ENCODE data around the gene AXIN2.
"Not testable (repeated sequence)": the region's sequence is repeated elsewhere in the genome, so short reads cannot be mapped to it uniquely, and the experiment has no call there.

The AXIN2 gene

DNA sequence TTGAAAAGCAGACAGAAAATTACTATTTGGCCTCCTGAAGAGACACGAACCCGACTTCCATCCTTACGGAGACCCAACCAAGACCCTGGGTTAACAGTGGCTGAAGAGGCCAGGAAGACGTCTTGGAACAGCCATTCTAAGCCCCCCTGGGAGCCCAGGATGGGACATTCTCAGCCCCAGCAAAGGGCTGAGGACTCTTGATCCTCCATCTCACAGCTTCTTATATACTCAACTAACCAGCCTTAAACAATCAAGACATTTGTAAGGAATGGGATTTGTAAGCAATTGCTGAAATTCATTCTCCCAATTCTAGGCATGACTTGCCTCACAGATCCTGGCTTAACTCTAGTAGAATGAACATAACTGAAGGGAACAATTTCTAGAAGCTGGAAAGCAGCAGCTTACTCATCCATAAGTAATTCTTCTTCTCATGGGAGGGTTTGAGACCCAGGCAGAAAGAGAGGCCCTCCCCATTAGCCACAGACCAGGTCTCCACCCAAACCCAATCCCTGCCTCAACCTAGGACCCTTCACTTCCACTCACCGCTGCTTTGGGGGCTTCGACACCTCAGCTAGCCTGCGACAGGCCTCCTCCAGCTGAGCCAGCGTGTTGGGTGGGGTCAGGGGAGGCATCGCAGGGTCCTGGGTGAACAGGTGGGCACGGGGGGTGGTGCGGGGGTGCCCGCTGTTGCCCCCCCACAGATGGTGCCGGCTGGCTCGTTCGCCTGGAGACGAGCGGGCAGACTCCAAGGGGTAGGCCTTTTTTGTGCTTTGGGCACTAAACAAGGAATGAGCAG is 25.5 kb downstream of the AXIN2 start:
- DNase-seq = no peak

DNA sequence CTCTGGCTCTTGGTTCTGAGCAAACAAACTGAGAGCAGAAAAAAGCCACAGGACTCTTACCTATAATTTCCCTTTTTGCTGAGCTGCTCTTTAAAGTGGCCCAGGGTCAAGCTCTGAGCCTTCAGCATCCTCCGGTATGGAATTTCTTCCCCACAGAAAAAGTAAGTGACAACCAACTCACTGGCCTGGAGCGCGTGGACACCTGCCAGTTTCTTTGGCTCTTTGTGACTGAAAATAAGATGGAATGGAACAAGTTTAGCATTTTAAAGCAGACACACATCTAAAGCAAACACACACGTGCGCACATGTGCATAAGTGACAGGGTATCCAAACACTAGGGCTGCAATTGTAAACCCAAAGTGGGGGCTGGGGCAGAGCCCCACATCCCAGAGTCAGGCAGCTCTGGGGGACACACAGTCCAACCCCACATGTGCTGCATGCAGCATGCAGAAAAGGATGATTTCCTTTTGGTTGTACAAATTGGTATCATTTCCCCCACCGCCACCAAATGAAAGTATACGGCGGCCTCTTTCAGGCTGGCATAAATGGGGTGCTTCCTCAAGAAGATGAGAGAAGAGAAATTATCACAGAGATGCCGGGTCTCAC is 27.5 kb downstream of the AXIN2 start:
- no peak for DNase-seq

DNA sequence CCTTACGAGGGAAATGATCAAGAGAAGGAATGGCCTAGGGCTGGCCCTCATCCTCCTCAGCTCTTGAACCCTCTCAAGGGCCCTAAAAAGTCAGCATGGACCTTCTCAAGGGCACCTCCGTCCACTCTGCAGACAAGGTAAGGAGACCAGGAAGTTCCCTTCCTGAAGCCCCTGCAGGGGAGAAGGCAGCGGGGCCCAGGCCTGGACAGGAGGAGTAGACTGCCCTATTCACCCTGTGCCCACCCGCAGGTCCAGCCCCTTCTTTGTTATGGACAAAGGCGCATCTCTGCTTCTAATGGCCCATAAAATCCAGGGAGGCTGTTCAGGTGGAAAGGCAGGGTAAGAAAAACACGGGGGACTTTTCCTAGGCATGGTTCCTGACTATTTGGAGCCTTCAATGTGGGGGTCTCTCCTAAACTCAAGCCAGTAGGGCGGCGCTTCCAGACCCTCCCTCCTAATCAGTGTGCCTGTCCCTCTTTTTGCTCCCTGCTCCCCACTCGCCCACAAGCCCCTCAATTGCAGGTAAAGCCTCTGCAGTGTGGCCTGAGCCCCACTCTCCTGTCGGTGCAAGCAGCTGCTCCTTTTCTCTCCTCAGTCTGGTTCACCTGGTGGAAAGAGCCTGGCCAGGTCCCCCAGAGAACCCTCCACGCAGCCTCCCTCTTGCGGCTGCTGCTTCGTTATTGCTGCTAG is 28.2 kb downstream of the AXIN2 start:
- DNase-seq = no peak

DNA sequence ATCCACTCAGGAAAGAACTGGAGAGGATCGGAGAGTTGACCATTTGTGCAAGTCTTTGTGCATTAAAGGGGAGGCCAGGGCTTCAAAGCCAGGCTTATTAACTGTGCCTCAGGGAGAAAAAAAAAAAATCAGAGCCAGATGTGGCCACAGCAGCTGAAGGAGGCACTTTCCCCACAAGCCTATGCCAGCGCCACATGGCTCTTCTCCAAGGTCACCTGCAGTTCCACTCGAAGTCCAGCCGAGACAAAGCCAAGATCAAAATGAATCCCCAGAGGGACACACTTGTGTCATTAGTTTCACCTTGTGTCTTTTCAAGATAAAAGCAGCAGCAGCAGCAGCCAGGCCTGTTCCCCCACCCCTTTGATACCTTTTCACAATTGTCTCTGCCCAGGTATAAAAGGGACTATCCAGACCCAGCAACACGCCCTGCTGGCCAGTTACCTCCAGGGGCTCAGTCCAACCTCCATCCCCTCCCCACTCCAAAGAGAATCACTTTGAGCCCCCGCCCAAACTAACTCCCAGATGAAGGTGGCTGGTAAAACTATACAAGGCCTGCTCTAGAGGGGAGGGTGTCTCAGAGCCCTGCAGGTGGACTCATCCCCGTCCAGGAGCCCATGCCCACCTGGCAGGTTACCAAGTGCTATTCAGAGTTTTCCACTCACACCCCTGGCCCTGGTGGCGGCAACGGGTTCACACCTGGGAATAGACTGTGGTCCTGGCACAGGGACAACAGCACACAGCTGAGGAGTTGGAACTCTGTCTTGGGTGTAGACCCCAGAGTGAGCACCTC is 29.2 kb downstream of the AXIN2 start:
- DNase-seq = peak in 1 of 2 experiments; percentile 48

DNA sequence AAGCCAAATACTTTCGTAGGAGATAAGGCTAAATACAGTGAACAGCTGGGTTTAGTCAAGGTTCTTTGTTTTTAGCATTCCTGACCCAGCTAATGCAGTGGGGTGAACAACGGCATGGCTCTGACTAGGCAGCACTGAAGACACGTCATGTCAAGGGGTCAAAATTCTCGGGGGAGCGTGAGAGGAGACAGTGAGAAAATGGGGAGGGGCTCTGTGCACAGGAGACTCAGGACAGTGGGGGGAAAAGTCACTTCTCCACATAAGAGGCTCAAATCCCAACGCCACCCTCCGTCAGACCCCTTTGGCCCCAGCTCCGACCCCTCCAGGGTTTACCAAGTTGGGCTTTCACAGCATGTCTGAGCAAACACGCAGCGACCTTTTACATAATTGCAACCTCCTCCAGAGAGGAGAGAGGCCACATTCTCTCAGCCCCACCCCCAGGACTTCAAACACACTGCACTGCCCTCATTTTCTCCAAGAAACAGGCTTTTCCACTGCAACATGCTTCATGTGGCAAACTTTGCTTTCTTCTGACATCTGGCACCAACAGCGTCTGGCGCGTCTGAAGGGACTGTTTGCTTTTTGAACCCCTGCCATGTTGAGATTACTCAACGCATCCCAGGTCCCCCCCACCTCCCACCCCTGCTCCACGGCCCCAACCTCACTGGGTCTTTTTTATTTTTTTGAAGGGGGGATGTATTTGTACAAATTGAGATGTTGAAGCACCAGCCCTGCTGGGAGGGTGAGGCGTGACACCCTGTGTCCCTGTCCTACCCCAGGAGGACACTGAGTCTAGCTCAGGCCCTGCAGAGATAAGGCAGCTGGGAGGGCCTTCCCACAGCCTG is 30.0 kb downstream of the AXIN2 start:
- peak in 1 of 2 experiments; percentile 29 for DNase-seq

DNA sequence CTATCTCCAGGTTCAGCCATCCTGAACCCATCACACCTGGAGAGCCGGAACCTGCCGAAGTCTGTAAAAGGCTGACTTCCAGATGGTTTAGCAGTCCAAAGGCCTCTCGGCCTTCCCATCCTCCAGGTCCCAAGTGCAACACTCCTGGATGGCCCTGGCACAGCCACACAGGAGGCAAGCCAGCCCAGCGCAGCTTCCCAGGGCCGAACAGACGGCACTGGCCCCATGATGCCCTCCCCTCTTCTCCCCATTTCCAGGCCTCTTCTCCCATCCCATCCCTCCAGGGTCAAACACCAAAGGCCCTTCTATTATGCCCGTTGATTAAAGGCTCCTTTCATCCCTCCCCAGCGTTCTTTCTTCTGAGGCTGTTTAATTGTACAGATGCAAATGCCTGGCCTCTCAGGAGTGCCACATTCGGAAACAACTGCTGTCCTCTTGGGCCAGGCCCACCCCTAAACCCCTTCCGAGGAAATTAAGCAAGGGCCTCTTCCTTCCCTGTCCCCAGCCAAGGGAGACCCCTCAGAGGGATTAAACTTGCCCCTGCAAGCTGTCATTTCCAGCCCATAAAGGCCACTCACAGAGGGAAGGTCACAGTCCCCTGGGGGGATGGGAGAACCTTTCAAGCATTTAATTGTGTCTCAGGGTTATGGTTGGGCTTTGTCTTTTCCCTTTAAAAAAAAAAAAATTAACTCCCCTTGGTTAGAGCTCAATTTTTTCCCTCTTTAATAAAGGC is 30.8 kb downstream of the AXIN2 start:
- peak in 1 of 2 experiments; percentile 33 for DNase-seq

DNA sequence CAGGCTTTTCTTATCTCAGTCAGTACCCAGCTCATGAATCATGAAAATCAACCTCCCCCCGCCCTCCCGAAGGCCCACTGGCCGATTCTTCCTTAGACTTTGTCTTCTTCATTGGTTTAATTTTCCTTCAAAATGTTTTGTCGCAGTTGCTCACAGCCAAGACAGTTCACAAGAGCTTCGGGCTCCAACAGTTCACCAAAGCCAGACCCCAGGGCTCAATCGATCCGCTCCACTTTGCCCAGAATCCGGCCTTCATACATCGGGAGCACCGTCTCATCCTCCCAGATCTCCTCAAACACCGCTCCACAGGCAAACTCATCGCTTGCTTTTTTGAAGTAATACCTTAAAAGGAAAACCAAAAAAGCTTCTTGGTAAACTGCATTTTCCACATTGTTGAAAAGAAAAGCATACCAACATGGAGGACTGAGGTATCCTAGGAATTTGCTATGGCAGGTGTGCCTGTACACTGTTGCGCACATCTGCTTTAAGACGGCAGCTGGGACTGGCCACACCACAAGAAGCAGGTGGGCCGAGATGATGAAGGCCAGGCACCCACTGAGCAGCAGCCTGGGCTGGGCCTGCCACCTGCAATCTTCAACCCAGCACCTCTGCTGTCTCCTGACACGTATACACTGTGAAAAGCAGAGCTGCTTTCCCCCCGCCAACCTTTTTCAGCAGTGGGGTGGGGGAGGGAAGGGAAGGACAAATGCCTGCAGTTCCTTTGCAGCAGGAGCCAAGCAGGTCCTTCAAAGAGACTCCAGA is 31.5 kb downstream of the AXIN2 start:
- DNase-seq = no peak

DNA sequence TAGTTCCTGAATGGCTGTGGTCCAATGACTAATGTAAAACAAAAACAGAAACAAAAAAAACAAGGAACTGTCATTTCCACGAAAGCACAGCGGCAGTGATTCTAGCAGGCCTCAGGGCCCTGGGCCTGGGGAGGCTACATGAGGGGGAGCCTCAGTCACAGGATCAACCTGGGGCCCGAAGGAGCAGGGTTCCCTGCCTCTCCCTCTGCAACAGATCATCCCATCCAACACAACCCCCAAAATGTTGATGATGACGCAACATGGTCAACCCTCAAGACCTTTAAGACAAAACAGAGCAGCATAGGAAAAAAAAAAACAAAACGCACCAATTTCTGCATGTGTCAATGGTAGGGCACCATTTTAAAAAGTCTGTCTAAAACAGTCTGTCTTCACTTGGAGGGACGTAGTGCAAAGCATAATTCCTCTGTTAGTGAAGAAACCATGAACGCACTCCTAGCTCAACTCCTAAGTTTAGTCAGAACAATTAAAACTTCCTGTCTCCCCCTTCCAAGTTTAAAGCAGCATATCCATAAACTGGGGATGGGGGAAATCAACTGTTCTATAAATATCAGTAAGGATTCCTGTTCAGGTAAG is 32.3 kb downstream of the AXIN2 start:
- no peak for DNase-seq

DNA sequence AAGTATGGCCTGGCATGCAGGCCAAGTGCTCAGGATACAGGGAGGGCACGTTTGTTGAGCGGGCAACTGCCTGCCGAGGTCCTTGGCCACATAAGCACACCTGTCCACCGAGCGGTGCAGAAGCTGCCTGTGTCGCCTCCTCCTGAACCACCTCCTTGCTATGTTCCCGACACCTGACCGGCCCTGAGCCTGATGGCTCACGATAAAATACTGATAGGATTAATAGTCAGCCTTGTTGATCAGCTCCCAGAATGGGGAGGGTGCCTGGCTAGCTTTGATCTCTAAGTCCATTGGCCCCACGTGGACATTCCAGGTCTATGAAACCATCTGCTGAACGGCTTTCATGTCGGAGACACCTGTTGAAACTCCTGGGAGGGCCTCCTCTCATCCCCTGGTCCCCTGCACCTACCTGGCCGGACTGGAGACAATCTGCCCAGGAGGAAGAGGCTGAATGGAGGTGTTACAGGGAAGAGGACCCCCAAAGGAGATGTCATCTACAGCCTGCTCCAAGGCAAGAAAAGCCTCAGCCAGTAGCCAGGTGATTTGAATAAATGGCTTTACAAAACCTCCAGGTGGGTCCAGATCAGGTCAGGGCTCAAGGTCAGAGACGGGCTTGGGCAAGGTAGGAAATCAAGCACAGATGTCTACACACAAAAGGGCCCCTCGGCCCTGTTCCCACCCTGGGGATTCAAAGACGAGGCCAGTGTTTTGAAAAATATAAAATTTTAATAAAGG is 33.4 kb downstream of the AXIN2 start:
- DNase-seq = no peak

DNA sequence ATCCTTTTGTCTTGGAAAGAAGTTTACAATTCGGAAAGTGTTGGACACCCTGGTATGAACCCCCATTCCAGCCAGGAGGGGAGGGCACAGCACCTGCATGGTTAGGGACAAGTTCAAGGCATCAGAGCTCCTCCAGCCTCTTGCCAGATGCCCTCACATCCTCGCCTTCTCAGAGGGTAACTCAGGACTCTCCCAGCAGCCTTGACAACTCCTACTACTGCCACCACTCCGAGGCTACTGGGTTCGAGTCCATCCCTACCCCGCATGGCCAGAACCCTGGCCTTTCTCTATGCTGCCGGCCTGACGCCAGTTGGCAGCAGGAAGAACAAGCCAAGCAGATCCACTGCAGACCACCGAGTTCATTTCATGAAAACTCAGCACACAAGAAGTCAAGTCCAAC is 34.1 kb downstream of the AXIN2 start:
- no peak for DNase-seq

DNA sequence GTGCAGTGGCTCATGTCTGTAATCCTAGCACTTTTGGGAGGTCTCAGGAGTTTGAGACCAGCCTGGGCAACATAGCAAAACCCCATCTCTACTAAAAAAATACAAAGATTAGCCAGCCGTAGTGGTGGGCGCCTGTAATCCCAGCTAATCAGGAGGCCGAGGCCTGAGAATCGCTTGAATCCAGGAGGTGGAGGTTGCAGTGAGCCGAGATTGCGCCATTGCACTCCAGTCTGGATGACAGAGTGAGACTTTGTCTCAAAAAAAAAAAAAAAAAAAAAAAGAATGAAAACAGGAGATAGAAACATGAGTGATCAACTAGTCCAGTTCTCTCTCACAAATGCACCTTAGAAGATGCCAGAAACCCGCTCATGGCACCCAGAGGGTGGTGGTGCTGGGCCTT is 34.6 kb downstream of the AXIN2 start:
- DNase-seq = not testable (repeated sequence)

DNA sequence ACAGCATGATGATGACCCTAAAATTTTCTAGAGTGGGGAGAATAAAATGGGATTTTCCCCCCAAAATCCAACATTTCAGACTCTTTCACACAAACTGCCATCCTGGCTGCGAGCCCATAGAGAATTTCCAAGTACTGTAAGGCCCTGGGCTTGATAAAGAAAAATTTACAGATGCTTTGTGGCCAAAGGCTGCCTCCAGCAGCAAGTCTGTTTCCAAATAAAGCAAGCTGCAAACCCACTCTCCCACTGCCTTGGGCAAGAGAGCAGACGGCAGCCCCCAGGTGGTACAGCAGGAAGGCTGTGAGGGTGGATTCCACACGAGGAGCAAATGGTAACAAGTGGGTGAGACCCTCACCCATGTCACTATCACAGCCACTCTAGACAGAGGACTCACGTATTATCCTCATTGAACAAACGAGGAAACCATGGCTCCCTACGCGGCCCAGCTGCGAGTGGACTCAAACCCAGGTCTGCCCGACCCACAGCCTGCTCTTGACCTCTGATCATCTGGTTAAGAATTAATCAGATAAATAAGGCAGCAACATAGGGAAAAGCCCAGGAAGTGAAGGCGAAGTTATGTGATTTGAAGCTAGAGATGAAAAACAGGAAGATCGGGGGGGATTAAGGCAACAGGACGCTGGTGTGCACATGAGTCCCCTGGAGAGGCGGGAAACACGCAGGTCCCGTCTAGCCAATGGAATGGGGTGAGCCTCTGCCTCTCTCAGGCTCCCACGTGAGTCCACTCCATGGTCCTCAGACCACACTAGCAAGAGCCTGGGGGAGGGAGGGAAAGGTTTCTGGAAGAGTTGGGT is 37.4 kb downstream of the AXIN2 start:
- DNase-seq = no peak

DNA sequence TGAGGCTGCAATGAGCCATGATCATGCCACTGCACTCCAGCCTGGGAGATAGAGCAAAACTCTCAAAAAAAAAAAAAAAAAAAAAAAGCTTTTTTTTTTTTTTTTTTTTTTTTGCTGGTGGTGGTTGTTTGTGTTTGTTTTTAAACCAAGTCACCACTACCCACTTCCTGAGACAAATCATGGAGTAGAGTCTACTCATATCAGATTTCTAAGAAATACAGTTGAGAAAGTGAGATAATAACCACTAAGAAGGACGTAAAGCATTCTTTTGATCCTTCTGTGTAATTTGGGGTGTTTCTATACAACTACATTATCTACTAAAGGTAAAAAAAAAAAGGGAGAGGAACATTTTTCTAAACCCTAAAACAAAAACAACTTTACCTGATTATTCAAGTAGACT is 38.0 kb downstream of the AXIN2 start:
- DNase-seq = no peak

DNA sequence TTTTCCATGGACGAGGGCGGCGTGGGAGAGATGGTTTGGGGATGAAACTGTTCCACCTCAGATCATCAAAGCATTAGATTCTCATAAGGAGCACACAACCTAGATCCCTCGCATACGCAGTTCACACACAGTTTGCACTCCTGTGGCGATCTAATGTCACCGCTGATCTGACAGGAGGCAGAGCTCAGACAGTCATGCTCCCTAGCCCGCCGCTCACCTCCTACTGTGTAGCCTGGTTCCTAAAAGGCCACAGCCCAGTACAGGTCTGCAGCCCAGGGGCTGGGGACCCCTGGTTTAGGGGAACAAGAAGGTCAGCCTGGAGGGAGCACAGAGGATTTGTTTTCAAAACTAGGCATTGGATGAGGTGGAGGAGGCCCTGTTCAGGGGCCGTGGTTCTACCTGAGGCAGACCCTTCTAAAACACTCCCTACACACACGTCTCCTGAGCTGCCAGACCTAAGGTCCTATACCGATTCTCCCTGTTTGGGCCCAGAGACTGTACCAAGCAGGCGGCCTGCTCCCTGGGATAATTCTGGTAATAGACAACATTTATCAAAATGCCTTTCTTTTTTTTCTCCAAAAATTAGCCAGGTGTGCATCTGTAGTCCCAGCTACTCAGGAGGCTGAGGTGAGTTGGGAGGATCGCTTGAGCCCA is 38.6 kb downstream of the AXIN2 start:
- no peak for DNase-seq

DNA sequence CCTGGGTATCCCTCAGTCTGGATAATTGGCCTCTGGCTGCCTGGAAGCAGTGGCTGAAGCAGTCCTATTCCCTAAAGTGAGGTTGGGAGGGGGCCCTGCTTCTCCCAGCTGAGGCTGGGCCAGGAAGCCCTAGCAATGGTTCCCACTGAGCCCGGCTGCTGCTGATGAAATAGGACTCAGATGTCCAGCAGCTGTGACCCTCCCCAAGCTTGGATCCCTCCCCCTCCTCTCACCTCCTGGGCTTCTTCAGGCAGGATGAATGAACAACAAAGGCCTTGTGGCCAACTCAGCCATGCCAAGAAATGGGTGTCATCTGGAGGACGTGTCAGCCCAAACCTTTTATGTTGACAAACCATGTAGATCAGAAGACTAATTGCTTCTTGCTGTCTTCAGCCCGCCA is 42.0 kb downstream of the AXIN2 start:
- no peak for DNase-seq

DNA sequence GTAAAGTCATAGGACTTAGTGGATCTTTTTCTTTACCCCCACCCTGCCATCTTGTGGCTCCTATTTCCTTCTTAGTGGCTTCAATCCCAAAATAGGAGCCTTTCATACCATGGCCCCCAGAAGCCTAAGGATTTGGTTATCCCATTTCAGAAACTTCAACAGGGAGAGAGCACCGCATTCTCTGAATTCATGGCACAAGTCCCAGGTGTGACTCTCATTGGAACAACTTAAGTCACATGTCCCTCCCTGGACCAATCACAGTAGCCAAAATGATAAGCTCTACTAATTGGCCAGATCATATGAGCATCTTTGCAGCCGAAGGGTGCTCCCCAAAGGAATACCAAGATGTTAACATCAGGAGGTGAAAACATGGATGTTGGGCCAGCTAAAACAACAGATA is 43.2 kb downstream of the AXIN2 start:
- DNase-seq = no peak

DNA sequence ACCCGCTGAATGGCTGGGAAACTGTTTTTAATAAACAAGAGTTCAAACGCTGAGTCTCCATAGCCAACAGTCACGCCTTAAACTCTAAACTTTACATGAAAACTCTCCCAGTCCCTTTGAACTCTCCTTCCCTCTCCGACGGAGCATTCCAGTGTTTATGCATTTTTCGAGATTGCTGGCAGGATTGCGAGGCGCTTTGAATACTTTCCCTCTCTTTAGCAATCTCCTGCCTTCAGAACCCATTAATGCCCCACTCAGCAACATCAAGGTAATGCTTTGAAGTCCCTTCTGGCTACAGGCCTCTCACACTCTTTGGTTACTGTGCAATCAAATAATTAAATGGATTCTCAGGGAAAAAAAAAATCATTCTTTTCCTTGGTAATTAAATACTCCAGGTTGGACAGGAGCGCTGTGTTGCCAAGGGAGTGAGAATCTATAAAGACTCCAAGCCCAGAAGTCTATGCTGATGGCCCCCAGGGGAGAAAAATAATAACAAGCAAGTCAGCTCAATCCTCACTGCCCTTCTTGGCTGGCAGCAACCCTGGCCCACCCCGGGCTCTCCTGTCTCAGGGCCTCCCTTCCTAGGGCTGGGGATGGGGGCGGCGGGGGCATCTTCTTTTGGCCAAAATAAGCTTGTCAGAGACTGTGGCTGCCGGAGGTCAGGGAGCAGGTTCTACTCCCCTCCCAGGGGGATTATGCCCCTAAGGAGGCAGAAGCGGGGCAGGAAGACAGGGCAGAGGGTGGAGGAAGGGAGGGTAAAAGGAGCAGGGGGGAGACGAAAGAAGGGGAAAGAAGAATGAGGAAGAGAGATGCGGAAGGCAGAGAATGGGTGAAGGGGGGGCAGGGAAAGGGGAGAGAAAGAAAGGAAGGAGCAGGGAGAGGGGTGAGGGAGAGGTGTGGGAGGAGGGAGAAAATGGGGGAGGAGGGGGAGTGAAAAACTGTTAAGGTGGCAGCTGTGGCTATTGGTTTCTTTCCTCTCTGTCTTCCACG is 45.2 kb downstream of the AXIN2 start:
- no peak for DNase-seq
